Neuronal stem cell (in vitro differentiated cells): ENCODE results near the gene CCL26.

Experiments
- DNase-seq: peaks from one replicate; pipeline ENCODE4 v3.0.0-alpha.2; 2013; ENCODE audit warnings: low spot score
- H2AFZ ChIP-seq: one replicate; pipeline ENCODE4 v1.6.1; 2013; ENCODE audit warnings: mild to moderate bottlenecking, low read length, inconsistent platforms
- H2AK5ac ChIP-seq: 2 replicates; pipeline ENCODE4 v1.6.1; 2013; ENCODE audit warnings: low read depth, mild to moderate bottlenecking, inconsistent platforms, low read length, moderate library complexity, mixed read lengths
- H2BK120ac ChIP-seq: 2 replicates; pipeline ENCODE4 v1.6.1; 2013; ENCODE audit warnings: low read depth, mild to moderate bottlenecking, inconsistent platforms, low read length, moderate library complexity, mixed read lengths
- H2BK12ac ChIP-seq: one replicate; pipeline ENCODE4 v1.6.1; 2013; ENCODE audit warnings: low read length, inconsistent platforms
- H2BK15ac ChIP-seq: 2 replicates; pipeline ENCODE4 v1.6.1; 2013; ENCODE audit warnings: mild to moderate bottlenecking, low read length, inconsistent platforms, mixed read lengths
- H2BK5ac ChIP-seq: one replicate; pipeline ENCODE4 v1.6.1; 2013; ENCODE audit warnings: inconsistent platforms, mild to moderate bottlenecking, low read length, moderate library complexity
- H3K14ac ChIP-seq: one replicate; pipeline ENCODE4 v1.6.1; 2013; ENCODE audit warnings: low read length, inconsistent platforms
- H3K18ac ChIP-seq: 2 replicates; pipeline ENCODE4 v1.6.1; 2013; ENCODE audit warnings: low read length, inconsistent platforms
- H3K23ac ChIP-seq: 2 replicates; pipeline ENCODE4 v1.6.1; 2013; ENCODE audit warnings: low read depth, mild to moderate bottlenecking, mixed read lengths, low read length, inconsistent platforms; ENCODE audit not compliant: poor library complexity
- H3K27ac ChIP-seq: replicated peaks from 3 replicates; pipeline ENCODE4 v1.5.1; 2013; ENCODE audit warnings: low read length, inconsistent platforms
- H3K27me3 ChIP-seq, 3 experiments: 2 replicates each; pipeline ENCODE4 v1.6.1; 2013; ENCODE audit warnings: low read length in 3 of 3, mild to moderate bottlenecking in 2 of 3, inconsistent platforms in 1 of 3, low read depth in 1 of 3, mixed read lengths in 1 of 3, moderate library complexity in 1 of 3; ENCODE audit not compliant: control insufficient read depth in 3 of 3, insufficient read depth in 3 of 3
- H3K36me3 ChIP-seq, 2 donors: replicated peaks in 1 of 2; 2 replicates each; pipeline ENCODE4 v1.6.1; 2013; ENCODE audit warnings: low read length in 2 of 2; ENCODE audit not compliant: control insufficient read depth in 2 of 2, insufficient read depth in 2 of 2
- H3K4ac ChIP-seq: 2 replicates; pipeline ENCODE4 v1.6.1; 2013; ENCODE audit warnings: inconsistent platforms, mild to moderate bottlenecking, low read length, moderate library complexity
- H3K4me1 ChIP-seq, 2 donors: 1 replicate in 1 of 2; 2 replicates in 1 of 2; pipeline ENCODE4 v1.6.1; 2013; ENCODE audit warnings: low read length in 2 of 2, low read depth in 1 of 2; ENCODE audit not compliant: control insufficient read depth in 2 of 2, insufficient read depth in 1 of 2
- H3K4me2 ChIP-seq: one replicate; pipeline ENCODE4 v1.6.1; 2013; ENCODE audit warnings: mild to moderate bottlenecking, low read length, inconsistent platforms; ENCODE audit not compliant: insufficient read depth, poor library complexity, severe bottlenecking
- H3K4me3 ChIP-seq, 2 donors: 2 replicates each; pipeline ENCODE4 v1.5.1; 2013; ENCODE audit warnings: low read length in 2 of 2, mild to moderate bottlenecking in 2 of 2, inconsistent platforms in 1 of 2, moderate library complexity in 1 of 2
- H3K79me1 ChIP-seq: one replicate; pipeline ENCODE4 v1.6.1; 2013; ENCODE audit warnings: low read depth, mild to moderate bottlenecking, inconsistent platforms, low read length, moderate library complexity
- H3K9ac ChIP-seq: one replicate; pipeline ENCODE4 v1.6.1; 2013; ENCODE audit warnings: mild to moderate bottlenecking, low read depth, low read length, inconsistent platforms; ENCODE audit not compliant: poor library complexity
- H3K9me3 ChIP-seq, 2 donors: replicated peaks in 1 of 2; 2 replicates each; pipeline versions ENCODE3 to v1.6.1; 2013; ENCODE audit warnings: low read length in 2 of 2, mild to moderate bottlenecking in 2 of 2, inconsistent platforms in 1 of 2, low read depth in 1 of 2, mixed read lengths in 1 of 2, moderate library complexity in 1 of 2; ENCODE audit not compliant: control insufficient read depth in 2 of 2, insufficient read depth in 1 of 2
- H4K8ac ChIP-seq: one replicate; pipeline ENCODE4 v1.6.1; 2013; ENCODE audit warnings: low read depth, mild to moderate bottlenecking, inconsistent platforms, low read length, moderate library complexity
- H4K91ac ChIP-seq: one replicate; pipeline ENCODE4 v1.6.1; 2013; ENCODE audit warnings: low read length, low read depth, mild to moderate bottlenecking, inconsistent platforms; ENCODE audit not compliant: poor library complexity
- WGBS, 2 donors: extraction: QIAGEN DNeasy Blood & Tissue Kit; methylation state at CpG; one replicate each; pipeline ENCODE4 v1.1.7; 2013; ENCODE audit warnings: missing lambda C conversion rate in 2 of 2, mixed read lengths in 1 of 2; ENCODE audit not compliant: insufficient read length in 2 of 2, insufficient replicate concordance in 1 of 2; ENCODE audit errors: extremely low coverage in 2 of 2; 5-methylcytosine and 5-hydroxymethylcytosine counted together

The CCL26 gene

GRCh38 chr7:75807452-75807851 is 35.4 kb upstream of the CCL26 start:
- H2AK5ac ChIP-seq: no peak overlapping the region

GRCh38 chr7:75806560-75807307 is 34.7 kb upstream of the CCL26 start:
- Histone ChIP-seq H3K27ac (no peak overlapping the region), H3K18ac (no peak overlapping the region), H4K91ac (no peak overlapping the region), H3K4ac (no peak overlapping the region), H2AK5ac (no peak overlapping the region), H2BK12ac (no peak overlapping the region), H3K23ac (no peak overlapping the region), H2BK120ac (no peak overlapping the region), H2BK5ac (no peak overlapping the region), H3K4me2 (no peak overlapping the region), H3K4me3 (peak overlapping the region in 1 of 2 donors; percentile 56), H4K8ac (no peak overlapping the region), H2AFZ (no peak overlapping the region), H3K36me3 (no peaks in the 10 kb centered on the region), H3K27me3 (no peaks in the 10 kb centered on the region), H3K9me3 (peaks cover 5 to 14% of the 10 kb centered on the region in 2 donors), H3K4me1 (no peaks in the 10 kb centered on the region), H3K9ac (no peak overlapping the region), H3K79me1 (no peaks in the 10 kb centered on the region), H3K14ac (no peak overlapping the region), H2BK15ac (no peak overlapping the region)
- no CpG with 5 or more reads among the region's 4 CpGs for WGBS, 2 donors
- no peak for DNase-seq

More at GRCh38 chr7:75807452-75807851, 35.4 kb upstream of the CCL26 start:
- H3K36me3 ChIP-seq: no peaks in the 10 kb centered on the region
- H3K4me1 ChIP-seq: no peaks in the 10 kb centered on the region
- no peak overlapping the region for H2BK120ac ChIP-seq
- H3K9me3 ChIP-seq: peaks cover 5 to 14% of the 10 kb centered on the region in 2 donors
- H3K9ac ChIP-seq: no peak overlapping the region
- no peak overlapping the region for H2AFZ ChIP-seq
- no peak overlapping the region for H3K23ac ChIP-seq
- no peak overlapping the region for H4K91ac ChIP-seq
- H2BK15ac ChIP-seq: no peak overlapping the region
- no peak overlapping the region for H4K8ac ChIP-seq
- no peak overlapping the region for H3K4me3 ChIP-seq
- H3K27me3 ChIP-seq: no peaks in the 10 kb centered on the region
- H3K4me2 ChIP-seq: no peak overlapping the region
- no peak overlapping the region for H3K14ac ChIP-seq
- H3K4ac ChIP-seq: no peak overlapping the region
- no peak overlapping the region for H2BK5ac ChIP-seq
- no peaks in the 10 kb centered on the region for H3K79me1 ChIP-seq
- no peak overlapping the region for H3K18ac ChIP-seq
- no peak overlapping the region for H2BK12ac ChIP-seq
- H3K27ac ChIP-seq: no peak overlapping the region
- no CpG with 5 or more reads among the region's 9 CpGs for WGBS, 2 donors
- no peak for DNase-seq

- Histone ChIP-seq H3K27me3 (no peaks in the 10 kb centered on the region), H3K9ac (no peak overlapping the region), H3K4ac (no peak overlapping the region), H2AFZ (no peak overlapping the region), H3K14ac (no peak overlapping the region), H2BK5ac (no peak overlapping the region), H3K4me3 (no peak overlapping the region), H3K4me1 (no peaks in the 10 kb centered on the region), H3K9me3 (peaks cover 5 to 14% of the 10 kb centered on the region in 2 donors), H4K8ac (no peak overlapping the region), H3K27ac (no peak overlapping the region), H2BK12ac (no peak overlapping the region), H2AK5ac (no peak overlapping the region), H4K91ac (no peak overlapping the region), H3K4me2 (no peak overlapping the region), H2BK120ac (no peak overlapping the region), H2BK15ac (no peak overlapping the region), H3K18ac (no peak overlapping the region), H3K79me1 (no peaks in the 10 kb centered on the region), H3K36me3 (no peaks in the 10 kb centered on the region), H3K23ac (no peak overlapping the region)
- no peak for DNase-seq
- WGBS, 2 donors: no CpG with 5 or more reads among the region's 5 CpGs
Measured at GRCh38 chr7:75804705-75805104, 32.7 kb upstream of the CCL26 start.

- Histone ChIP-seq H2BK5ac (no peak overlapping the region), H3K4ac (no peak overlapping the region), H3K27me3 (no peaks in the 10 kb centered on the region), H4K8ac (no peak overlapping the region), H2BK120ac (no peak overlapping the region), H3K36me3 (no peaks in the 10 kb centered on the region), H3K4me3 (no peak overlapping the region), H4K91ac (no peak overlapping the region), H3K79me1 (no peaks in the 10 kb centered on the region), H2AK5ac (no peak overlapping the region), H3K9me3 (peaks cover 5 to 14% of the 10 kb centered on the region in 2 donors), H2AFZ (no peak overlapping the region), H3K4me2 (no peak overlapping the region), H2BK15ac (no peak overlapping the region), H3K27ac (no peak overlapping the region), H3K14ac (no peak overlapping the region), H3K9ac (no peak overlapping the region), H3K4me1 (no peaks in the 10 kb centered on the region), H3K23ac (no peak overlapping the region), H2BK12ac (no peak overlapping the region), H3K18ac (no peak overlapping the region)
- no CpG with 5 or more reads among the region's 2 CpGs for WGBS, 2 donors
- no peak for DNase-seq
Measured at GRCh38 chr7:75804004-75804403, 32.0 kb upstream of the CCL26 start.
